OCI-LY3 (cell line): ENCODE measurements around the gene KRT3.

Experiments
- CTCF ChIP-seq: fragments of 200-600, 300-600 bp; sonication (generic); IDR thresholded peaks from 2 replicates; pipeline ENCODE4 v1.5.1; 2014; ENCODE audit warnings: antibody characterized with exemption, low read length, low read depth
- EZH2phosphoT487 ChIP-seq: fragments of 200-600 bp; shearing (Covaris generic); IDR thresholded peaks from 2 replicates; pipeline ENCODE4 v1.6.1; 2018; ENCODE audit warnings: antibody characterized with exemption, mixed run types, low read depth

GRCh38 chr12:52776435-52776834 lies 19.5 kb downstream of the KRT3 start:
- TF ChIP-seq CTCF (no peak), EZH2phosphoT487 (no peak)
